GF-D8 (cell line): Measurements from ENCODE around the gene MVP.
A peak's percentile ranks its signal among the peaks of the same experiment; 100 is the strongest.
"Not testable (repeated sequence)": the region's sequence is repeated elsewhere in the genome, so short reads cannot be mapped to it uniquely, and the experiment has no call there.

Experiments used
- DNase-seq: peaks from one replicate; lab custom pipeline; 2025; lab: John Stamatoyannopoulos, UW

MVP gene

GRCh38 chr16:29820271-29820701 lies at the start of gene MVP:
TSS of gene MVP (plus strand) at chr16:29820462. CDS start at chr16:29830550, 10,088 bp downstream.
- no peak for DNase-seq

GRCh38 chr16:29772330-29772729 lies 47.9 kb upstream of the MVP start:
- not testable (repeated sequence) for DNase-seq

- DNase-seq = no peak
Measured at GRCh38 chr16:29774730-29775129, 45.5 kb upstream of the MVP start.

- DNase-seq = no peak
Measured at GRCh38 chr16:29775742-29776408, 44.4 kb upstream of the MVP start.

GRCh38 chr16:29777576-29778350 lies 42.5 kb upstream of the MVP start, which contains the start of gene ZG16:
TSS of gene ZG16 (plus strand) at chr16:29778256. CDS start at chr16:29779267, 1,011 bp downstream.
- DNase-seq = no peak

GRCh38 chr16:29779474-29779873 lies 40.8 kb upstream of the MVP start:
- DNase-seq = no peak

- DNase-seq = not testable (repeated sequence)
Measured at GRCh38 chr16:29783094-29783953, 36.9 kb upstream of the MVP start.

- no peak for DNase-seq
Measured at GRCh38 chr16:29784157-29784556, 36.1 kb upstream of the MVP start.

GRCh38 chr16:29784901-29785500 lies 35.3 kb upstream of the MVP start:
- no peak for DNase-seq

GRCh38 chr16:29787155-29787554 lies 33.1 kb upstream of the MVP start:
- not testable (repeated sequence) for DNase-seq

GRCh38 chr16:29789775-29790182 lies 30.5 kb upstream of the MVP start:
- DNase-seq = no peak

- DNase-seq = peak; percentile 95
Measured at GRCh38 chr16:29790183-29790948, 29.9 kb upstream of the MVP start, which contains the start of gene KIF22. TSS of gene KIF22 (plus strand) at chr16:29790751. CDS start at chr16:29790760, 9 bp downstream.

- no peak for DNase-seq
Measured at GRCh38 chr16:29790949-29791844, 29.1 kb upstream of the MVP start.

GRCh38 chr16:29791845-29792807 lies 28.1 kb upstream of the MVP start:
- DNase-seq = no peak

GRCh38 chr16:29793153-29793552 lies 27.1 kb upstream of the MVP start:
- DNase-seq = not testable (repeated sequence)

GRCh38 chr16:29794231-29794710 lies 26.0 kb upstream of the MVP start:
- DNase-seq = no peak

- no peak for DNase-seq
Measured at GRCh38 chr16:29802416-29802935, 17.8 kb upstream of the MVP start.

GRCh38 chr16:29804020-29804419 lies 16.2 kb upstream of the MVP start:
- no peak for DNase-seq
